Suprapubic skin (tissue), 4 donors: Measurements from ENCODE around the gene LIN7A. TPM values are rescaled to one million over a fixed set of nuclear protein-coding genes. Genes with fewer than 3 reads are reported as not detected.
"Not testable (repeated sequence)": the region's sequence is repeated elsewhere in the genome, so short reads cannot be mapped to it uniquely, and the experiment has no call there.

Experiments used
- DNase-seq, 2 donors: peaks; one replicate each; pipeline ENCODE4 v3.0.0-alpha.2; 2019; ENCODE audit warnings: low spot score in 2 of 2
- H3K27ac ChIP-seq: fragments of 200-600 bp; sonication (generic); one replicate; pipeline ENCODE4 v1.5.1; 2019
- H3K27me3 ChIP-seq: fragments of 200-600 bp; sonication (generic); one replicate; pipeline ENCODE4 v1.5.1; 2019
- H3K36me3 ChIP-seq: fragments of 200-600 bp; sonication (generic); one replicate; pipeline ENCODE4 v1.5.1; 2019
- H3K4me1 ChIP-seq: fragments of 200-600 bp; sonication (generic); one replicate; pipeline ENCODE4 v1.5.1; 2019
- H3K4me3 ChIP-seq: fragments of 200-600 bp; sonication (generic); one replicate; pipeline ENCODE4 v1.5.1; 2019; ENCODE audit warnings: mild to moderate bottlenecking
- H3K9me3 ChIP-seq: fragments of 200-600 bp; sonication (generic); one replicate; pipeline ENCODE4 v1.5.1; 2019
- EP300 ChIP-seq: sonication (generic); formaldehyde crosslinking; IDR thresholded peaks from one replicate; pipeline ENCODE4 v1.6.1; 2017; ENCODE audit warnings: antibody characterized with exemption
- POLR2A ChIP-seq, 2 donors: fragments of 450-650 bp; IDR thresholded peaks; one replicate each; pipeline ENCODE4 v1.6.1; 2017; ENCODE audit warnings: antibody characterized with exemption in 2 of 2, mild to moderate bottlenecking in 2 of 2, moderate library complexity in 2 of 2
- POLR2AphosphoS5 ChIP-seq, 3 donors: sonication (generic); formaldehyde crosslinking; IDR thresholded peaks; one replicate each; pipeline ENCODE4 v1.6.1; 2017; ENCODE audit warnings: antibody characterized with exemption in 3 of 3
- WGBS: methylation state at CpG from one replicate; pipeline ENCODE4 v1.1.5; 2018; 5-methylcytosine and 5-hydroxymethylcytosine counted together
- total RNA-seq, 4 donors: library from RNA; depleted of rRNA; stranded (reverse); fragments of >200 nt; gene quantifications; one replicate each; pipeline ENCODE4 v1.1.0, GENCODE V29; 2016
- TF ChIP-seq, protein P1 (sequence below), 2 donors: fragments of 200-600 bp in 1 of 2; fragments of 450-650 bp in 1 of 2; sonication (generic) in 1 of 2; IDR thresholded peaks; one replicate each; pipeline ENCODE4 v1.5.1; 2016 to 2019; ENCODE audit warnings: antibody characterized with exemption in 2 of 2, mild to moderate bottlenecking in 1 of 2, moderate library complexity in 1 of 2

The LIN7A gene
- total RNA-seq, 4 donors from 2014 or later: 0.30 to 2.6 (median 0.81) TPM

DNA sequence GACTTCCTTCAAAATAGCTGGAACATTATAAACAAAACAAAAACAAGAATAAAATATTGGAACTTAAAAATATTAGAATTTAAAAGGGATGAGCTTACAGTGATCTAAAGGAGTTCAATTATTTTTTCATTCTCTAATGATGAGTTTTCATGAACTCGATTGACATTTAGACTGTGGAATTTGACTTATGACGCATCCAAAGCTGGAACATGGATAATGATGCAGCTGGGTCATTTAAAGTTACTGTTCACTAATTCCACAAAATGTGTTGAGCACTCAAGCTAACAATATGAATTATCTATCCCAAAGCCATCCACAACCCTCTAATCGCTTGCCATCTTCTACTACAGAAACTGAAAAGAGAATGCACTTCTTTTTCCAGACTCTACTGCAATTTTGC, 42.5 kb downstream of the LIN7A start:
- H3K36me3 ChIP-seq: no peaks in the 10 kb centered on the region
- H3K9me3 ChIP-seq: no peaks in the 10 kb centered on the region
- H3K27ac ChIP-seq: no peak overlapping the region
- 73% methylated on average over 3 of the region's 3 CpGs for WGBS
- TF ChIP-seq, protein P1, sequence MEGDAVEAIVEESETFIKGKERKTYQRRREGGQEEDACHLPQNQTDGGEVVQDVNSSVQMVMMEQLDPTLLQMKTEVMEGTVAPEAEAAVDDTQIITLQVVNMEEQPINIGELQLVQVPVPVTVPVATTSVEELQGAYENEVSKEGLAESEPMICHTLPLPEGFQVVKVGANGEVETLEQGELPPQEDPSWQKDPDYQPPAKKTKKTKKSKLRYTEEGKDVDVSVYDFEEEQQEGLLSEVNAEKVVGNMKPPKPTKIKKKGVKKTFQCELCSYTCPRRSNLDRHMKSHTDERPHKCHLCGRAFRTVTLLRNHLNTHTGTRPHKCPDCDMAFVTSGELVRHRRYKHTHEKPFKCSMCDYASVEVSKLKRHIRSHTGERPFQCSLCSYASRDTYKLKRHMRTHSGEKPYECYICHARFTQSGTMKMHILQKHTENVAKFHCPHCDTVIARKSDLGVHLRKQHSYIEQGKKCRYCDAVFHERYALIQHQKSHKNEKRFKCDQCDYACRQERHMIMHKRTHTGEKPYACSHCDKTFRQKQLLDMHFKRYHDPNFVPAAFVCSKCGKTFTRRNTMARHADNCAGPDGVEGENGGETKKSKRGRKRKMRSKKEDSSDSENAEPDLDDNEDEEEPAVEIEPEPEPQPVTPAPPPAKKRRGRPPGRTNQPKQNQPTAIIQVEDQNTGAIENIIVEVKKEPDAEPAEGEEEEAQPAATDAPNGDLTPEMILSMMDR (IDR thresholded peaks at IDR 0.05): no peak
- TF ChIP-seq EP300 (no peak), POLR2AphosphoS5 (IDR thresholded peaks at IDR 0.05) (no peak), POLR2A (IDR thresholded peaks at IDR 0.05) (no peak)
- H3K4me1 ChIP-seq: no peaks in the 10 kb centered on the region
- H3K27me3 ChIP-seq: no peaks in the 10 kb centered on the region
- H3K4me3 ChIP-seq: no peak overlapping the region
- DNase-seq: no peak

DNA sequence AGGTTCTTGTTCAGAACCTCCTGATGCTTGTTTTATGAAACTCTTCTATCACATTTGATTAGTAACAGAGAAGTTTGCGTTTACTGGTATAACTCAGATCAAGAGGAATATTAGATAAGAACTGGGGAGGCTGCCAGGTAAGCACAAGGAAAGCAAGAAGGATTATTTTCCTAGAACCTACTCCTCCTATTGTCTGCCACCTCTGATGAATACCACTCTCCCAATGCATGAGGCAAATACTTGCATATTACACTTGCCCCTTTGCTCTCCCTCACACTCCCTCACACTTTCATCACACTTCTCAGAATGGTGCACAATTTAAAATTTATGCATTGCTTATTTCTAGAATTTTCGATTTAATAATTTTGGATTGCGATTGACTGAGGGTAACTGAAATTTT, 43.6 kb downstream of the LIN7A start:
- no peaks in the 10 kb centered on the region for H3K36me3 ChIP-seq
- 87% methylated on average over 3 of the region's 3 CpGs for WGBS
- no peak overlapping the region for H3K4me3 ChIP-seq

DNA sequence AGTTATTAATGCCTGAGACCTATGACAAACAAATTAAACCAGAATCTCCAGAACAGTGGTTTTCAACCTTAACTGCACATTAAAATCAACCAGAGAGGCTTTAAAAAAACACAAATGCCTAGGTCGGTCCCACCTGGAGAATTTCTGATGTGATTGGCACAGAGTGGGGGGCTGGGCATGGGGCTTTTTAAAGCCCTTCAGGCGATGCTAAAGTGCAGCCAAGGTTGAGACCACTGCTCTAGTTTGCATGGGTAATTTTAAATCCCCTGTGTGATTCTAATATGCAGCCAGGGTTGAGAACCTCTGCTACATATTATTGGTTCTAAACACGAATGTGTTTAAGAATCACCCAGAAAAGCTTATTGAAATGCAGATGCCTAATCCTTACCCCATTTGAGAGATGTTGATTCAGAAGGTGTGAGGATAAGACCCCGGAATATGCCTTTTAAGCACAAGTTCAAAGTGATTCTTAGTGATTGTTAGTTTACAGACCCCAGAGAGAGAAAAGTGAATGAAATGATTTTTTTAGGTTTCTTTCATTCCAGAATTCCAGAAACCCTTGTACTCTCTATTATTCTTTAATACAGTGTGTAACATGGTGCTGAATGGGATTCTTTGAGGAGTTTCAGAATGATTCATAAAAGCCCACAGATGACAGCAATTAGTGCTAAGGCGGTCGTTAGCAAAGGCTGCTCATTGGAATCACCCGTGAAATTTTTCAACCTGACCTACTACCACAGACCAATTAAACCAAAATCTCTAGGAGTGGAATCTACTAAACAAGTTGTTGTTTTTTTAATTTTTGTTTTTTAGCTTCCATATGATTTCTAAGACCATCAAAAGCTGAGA, 44.9 kb downstream of the LIN7A start:
- WGBS: 49% methylated on average over 7 of the region's 7 CpGs
- no peak for DNase-seq
- TF ChIP-seq, protein P1 (IDR thresholded peaks at IDR 0.05): no peak
- TF ChIP-seq POLR2A (IDR thresholded peaks at IDR 0.05): no peak
- TF ChIP-seq POLR2AphosphoS5 (IDR thresholded peaks at IDR 0.05): no peak
- no peak for TF ChIP-seq EP300
- H3K9me3 ChIP-seq: no peaks in the 10 kb centered on the region
- H3K4me3 ChIP-seq: no peak overlapping the region
- H3K27me3 ChIP-seq: no peaks in the 10 kb centered on the region
- H3K4me1 ChIP-seq: no peaks in the 10 kb centered on the region
- no peak overlapping the region for H3K27ac ChIP-seq
- H3K36me3 ChIP-seq: no peaks in the 10 kb centered on the region

More for the DNA sequence above, 43.6 kb downstream of the LIN7A start:
- Histone ChIP-seq H3K27me3 (no peaks in the 10 kb centered on the region), H3K9me3 (no peaks in the 10 kb centered on the region), H3K27ac (no peak overlapping the region), H3K4me1 (no peaks in the 10 kb centered on the region)
- TF ChIP-seq POLR2A (IDR thresholded peaks at IDR 0.05) (no peak), EP300 (no peak), POLR2AphosphoS5 (IDR thresholded peaks at IDR 0.05) (no peak)
- TF ChIP-seq, protein P1 (IDR thresholded peaks at IDR 0.05): no peak
- DNase-seq: no peak

DNA sequence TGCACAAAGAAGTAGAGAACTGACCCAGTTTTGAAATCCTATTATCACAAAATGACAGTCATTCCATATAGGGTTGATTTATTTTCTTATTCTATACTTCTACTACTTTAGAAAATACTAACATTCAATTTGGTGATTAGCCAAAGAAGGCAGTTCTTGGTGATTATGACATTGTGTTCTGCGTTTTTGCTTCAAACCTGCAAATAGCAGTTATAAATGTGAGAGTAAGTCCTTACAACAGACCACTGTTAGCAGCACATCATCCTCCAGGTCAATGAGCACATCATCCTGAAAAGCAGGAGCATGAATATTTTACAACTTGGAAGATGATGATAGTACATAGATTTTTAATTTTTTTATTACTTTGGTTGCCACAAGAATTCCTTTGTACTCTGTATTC, 53.1 kb downstream of the LIN7A start:
- no peaks in the 10 kb centered on the region for H3K36me3 ChIP-seq
- H3K27ac ChIP-seq: no peak overlapping the region
- no peaks in the 10 kb centered on the region for H3K9me3 ChIP-seq
- no peak overlapping the region for H3K4me3 ChIP-seq
- no peaks in the 10 kb centered on the region for H3K27me3 ChIP-seq
- TF ChIP-seq EP300: no peak
- TF ChIP-seq POLR2A (IDR thresholded peaks at IDR 0.05): no peak
- TF ChIP-seq, protein P1 (IDR thresholded peaks at IDR 0.05): no peak
- TF ChIP-seq POLR2AphosphoS5 (IDR thresholded peaks at IDR 0.05): no peak
- no peak for DNase-seq
- 81% methylated on average over 1 of the region's 1 CpG for whole genome bisulfite sequencing
- no peaks in the 10 kb centered on the region for H3K4me1 ChIP-seq

DNA sequence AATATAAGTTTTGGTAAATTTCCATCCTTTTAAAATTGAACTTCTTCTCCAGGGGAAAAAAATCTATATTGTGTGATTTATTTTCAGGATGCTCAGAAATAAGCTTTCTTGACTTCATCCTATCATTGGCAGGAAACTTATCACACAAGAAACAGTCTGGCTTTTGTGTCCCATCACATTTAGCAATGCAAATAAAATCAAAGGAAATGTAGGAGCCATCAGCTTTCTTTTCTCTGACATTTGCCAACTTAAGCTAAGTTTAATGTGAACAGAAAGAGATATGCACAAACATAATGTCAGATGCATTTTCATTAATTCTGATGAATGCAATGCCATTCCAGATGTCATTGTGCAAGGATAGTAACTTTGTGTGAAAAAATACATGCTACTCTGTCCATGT, 56.6 kb downstream of the LIN7A start:
- Histone ChIP-seq H3K4me3 (no peak overlapping the region), H3K36me3 (no peaks in the 10 kb centered on the region)
- TF ChIP-seq EP300 (no peak), POLR2A (IDR thresholded peaks at IDR 0.05) (no peak), POLR2AphosphoS5 (IDR thresholded peaks at IDR 0.05) (no peak)
- TF ChIP-seq, protein P1 (IDR thresholded peaks at IDR 0.05): no peak

DNA sequence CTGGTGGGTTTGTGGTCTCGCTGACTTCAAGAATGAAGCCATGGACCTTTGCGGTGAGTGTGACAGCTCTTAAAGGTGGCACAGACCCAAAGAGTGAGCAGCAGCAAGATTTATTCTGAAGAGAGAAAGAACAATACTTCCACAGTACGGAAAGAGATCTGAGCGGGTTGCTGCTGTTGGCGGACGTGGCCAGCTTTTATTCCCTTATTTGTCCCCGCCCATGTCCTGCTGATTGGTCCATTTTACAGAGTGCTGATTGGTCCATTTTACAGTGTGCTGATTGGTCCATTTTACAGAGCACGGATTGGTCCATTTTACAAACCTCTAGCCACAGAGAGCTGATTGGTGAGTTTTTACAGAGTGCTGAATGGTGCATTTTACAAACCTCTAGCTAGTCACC, 59.3 kb downstream of the LIN7A start:
- H3K4me3 ChIP-seq, H3K27ac ChIP-seq, H3K4me1 ChIP-seq, H3K27me3 ChIP-seq, DNase-seq, H3K9me3 ChIP-seq, H3K36me3 ChIP-seq: not testable (repeated sequence)
- 87% methylated on average over 8 of the region's 8 CpGs for WGBS

More for the DNA sequence above, 56.6 kb downstream of the LIN7A start:
- no peak overlapping the region for H3K27ac ChIP-seq
- no peaks in the 10 kb centered on the region for H3K4me1 ChIP-seq
- DNase-seq: no peak
- H3K27me3 ChIP-seq: no peaks in the 10 kb centered on the region
- H3K9me3 ChIP-seq: no peaks in the 10 kb centered on the region
